Activated CD8-positive, alpha-beta T cell treated with anti-CD3 and anti-CD28 coated beads for 36 hours (primary cell): ENCODE measurements around the gene KRT6A. TPM values are rescaled to one million over a fixed set of nuclear protein-coding genes. Genes with fewer than 3 reads are reported as not detected.

Source experiments
- ATAC-seq: fragments of 200-7000 bp; cut with Tn5 transposase; one replicate; pipeline ENCODE4 v1.10.0; 2021; ENCODE audit warnings: mild to moderate bottlenecking, moderate library complexity
- CTCF ChIA-PET: fragments of 350-600 bp; sonication (Branson Sonifier 250); formaldehyde crosslinking; loops from one replicate; lab custom pipeline; 2021; ENCODE audit warnings: antibody characterized with exemption; lab: Charles Lee
- POLR2A ChIA-PET: fragments of 350-600 bp; sonication (Branson Sonifier 250); formaldehyde crosslinking; loops from one replicate; lab custom pipeline; 2021; ENCODE audit warnings: antibody characterized with exemption; lab: Charles Lee
- DNase-seq: peaks from one replicate; pipeline ENCODE4 v3.0.0-alpha.2; 2020
- H3K27ac Mint-ChIP-seq: one replicate; pipeline ENCODE4 v1.8.0; 2021; ENCODE audit warnings: mild to moderate bottlenecking, mixed read lengths
- H3K27me3 Mint-ChIP-seq: one replicate; pipeline ENCODE4 v1.8.0; 2021; ENCODE audit warnings: mixed read lengths
- H3K36me3 Mint-ChIP-seq: one replicate; pipeline ENCODE4 v1.8.0; 2021; ENCODE audit warnings: low read depth, mixed read lengths
- H3K4me1 Mint-ChIP-seq: one replicate; pipeline ENCODE4 v1.8.0; 2021; ENCODE audit warnings: low read depth, mixed read lengths
- H3K4me3 Mint-ChIP-seq: one replicate; pipeline ENCODE4 v1.8.0; 2021; ENCODE audit warnings: mild to moderate bottlenecking, moderate library complexity, mixed read lengths
- H3K9me3 Mint-ChIP-seq: one replicate; pipeline ENCODE4 v1.8.0; 2021; ENCODE audit warnings: mixed read lengths
- CTCF ChIP-seq: fragments of 200-600 bp; IDR thresholded peaks from one replicate; pipeline ENCODE4 v1.8.0; 2022; ENCODE audit warnings: antibody characterized with exemption, mild to moderate bottlenecking
- intact Hi-C: fragments of 100-400 bp; cut with micrococcal nuclease; formaldehyde crosslinking; loops from one replicate; pipeline ENCODE4 v1.10.0; 2022
- total RNA-seq, 2 experiments: library from RNA; stranded (reverse); gene quantifications; one replicate each; pipeline ENCODE4 v1.2.3, GENCODE V29; 2021

KRT6A gene
- total RNA-seq, 2 experiments from 2014 or later: not detected

GRCh38 chr12:52519387-52519703 lies 26.3 kb upstream of the KRT6A start:
- no peak for TF ChIP-seq CTCF
- DNase-seq (no peak), ATAC-seq (no peak)
- Mint-ChIP-seq H3K4me3 (no peak overlapping the region), H3K9me3 (no peaks in the 10 kb centered on the region), H3K36me3 (no peaks in the 10 kb centered on the region), H3K27me3 (no peaks in the 10 kb centered on the region), H3K4me1 (no peaks in the 10 kb centered on the region), H3K27ac (no peak overlapping the region)
- intact Hi-C loops: no loop called here
- CTCF ChIA-PET: no interaction called here
- POLR2A ChIA-PET: interaction anchor here (0.7 kb wide), 1 partner anchor 223 kb away, joined by 3 read pairs; no protein-coding TSS in a partner anchor

GRCh38 chr12:52518574-52519386 lies 25.7 kb upstream of the KRT6A start:
- TF ChIP-seq CTCF: no peak
- Mint-ChIP-seq H3K27ac (no peak overlapping the region), H3K27me3 (no peaks in the 10 kb centered on the region), H3K9me3 (no peaks in the 10 kb centered on the region), H3K4me3 (no peak overlapping the region), H3K4me1 (no peaks in the 10 kb centered on the region), H3K36me3 (no peaks in the 10 kb centered on the region)
- ATAC-seq: no peak
- intact Hi-C loops: no loop called here
- POLR2A ChIA-PET: interaction anchor here (0.7 kb wide), 1 partner anchor 222 kb away, joined by 3 read pairs; no protein-coding TSS in a partner anchor
- no peak for DNase-seq
- CTCF ChIA-PET: no interaction called here

GRCh38 chr12:52517888-52518287 lies 24.8 kb upstream of the KRT6A start:
- ATAC-seq (no peak), DNase-seq (no peak)
- Mint-ChIP-seq H3K27ac (no peak overlapping the region), H3K4me3 (no peak overlapping the region), H3K4me1 (no peaks in the 10 kb centered on the region), H3K9me3 (no peaks in the 10 kb centered on the region), H3K36me3 (no peaks in the 10 kb centered on the region), H3K27me3 (no peaks in the 10 kb centered on the region)
- CTCF ChIA-PET: no interaction called here
- intact Hi-C loops: no loop called here
- POLR2A ChIA-PET: no interaction called here
- no peak for TF ChIP-seq CTCF

GRCh38 chr12:52517005-52517835 lies 24.2 kb upstream of the KRT6A start:
- Mint-ChIP-seq H3K36me3 (no peaks in the 10 kb centered on the region), H3K4me1 (no peaks in the 10 kb centered on the region), H3K27me3 (peaks cover 1% of the 10 kb centered on the region), H3K9me3 (no peaks in the 10 kb centered on the region), H3K27ac (no peak overlapping the region), H3K4me3 (no peak overlapping the region)
- DNase-seq (no peak), ATAC-seq (no peak)
- POLR2A ChIA-PET: no interaction called here
- CTCF ChIA-PET: no interaction called here
- intact Hi-C loops: no loop called here
- TF ChIP-seq CTCF: no peak
